Measurements from ENCODE around the gene RBBP5. TPM values are rescaled to one million over a fixed set of nuclear protein-coding genes. Genes with fewer than 3 reads are reported as not detected.

Gene RBBP5
- total RNA-seq, 1 donor from 2014 or later, result 12.4 TPM

DNA sequence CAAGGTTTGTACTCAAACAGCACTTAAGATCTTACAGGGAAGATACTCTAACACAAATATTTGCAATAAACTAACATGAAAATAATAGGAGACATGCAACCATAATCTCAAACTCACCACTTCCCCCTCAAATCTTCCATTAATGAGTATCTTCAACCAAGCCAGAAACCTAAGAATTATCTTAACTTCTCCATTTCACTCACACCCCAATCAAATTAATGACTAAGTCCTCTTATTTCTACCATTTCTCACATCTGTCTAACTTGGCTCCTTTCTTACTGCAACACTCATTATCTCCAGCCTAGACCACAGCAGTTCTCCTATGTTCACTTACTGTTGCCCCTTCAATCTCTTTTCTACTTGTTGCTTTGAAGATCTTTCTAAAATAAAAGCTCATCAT is 10.4 kb downstream of the RBBP5 start:
- TF ChIP-seq, protein P1, sequence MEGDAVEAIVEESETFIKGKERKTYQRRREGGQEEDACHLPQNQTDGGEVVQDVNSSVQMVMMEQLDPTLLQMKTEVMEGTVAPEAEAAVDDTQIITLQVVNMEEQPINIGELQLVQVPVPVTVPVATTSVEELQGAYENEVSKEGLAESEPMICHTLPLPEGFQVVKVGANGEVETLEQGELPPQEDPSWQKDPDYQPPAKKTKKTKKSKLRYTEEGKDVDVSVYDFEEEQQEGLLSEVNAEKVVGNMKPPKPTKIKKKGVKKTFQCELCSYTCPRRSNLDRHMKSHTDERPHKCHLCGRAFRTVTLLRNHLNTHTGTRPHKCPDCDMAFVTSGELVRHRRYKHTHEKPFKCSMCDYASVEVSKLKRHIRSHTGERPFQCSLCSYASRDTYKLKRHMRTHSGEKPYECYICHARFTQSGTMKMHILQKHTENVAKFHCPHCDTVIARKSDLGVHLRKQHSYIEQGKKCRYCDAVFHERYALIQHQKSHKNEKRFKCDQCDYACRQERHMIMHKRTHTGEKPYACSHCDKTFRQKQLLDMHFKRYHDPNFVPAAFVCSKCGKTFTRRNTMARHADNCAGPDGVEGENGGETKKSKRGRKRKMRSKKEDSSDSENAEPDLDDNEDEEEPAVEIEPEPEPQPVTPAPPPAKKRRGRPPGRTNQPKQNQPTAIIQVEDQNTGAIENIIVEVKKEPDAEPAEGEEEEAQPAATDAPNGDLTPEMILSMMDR (IDR thresholded peaks at IDR 0.05), result no peak
- no peaks in the 10 kb centered on the region for H3K27me3 Mint-ChIP-seq (ENCODE audit: low read depth)
- no peak overlapping the region for H3K27ac Mint-ChIP-seq (ENCODE audit: unreplicated experiment)
- DNase-seq (ENCODE audit: low spot score), result no peak
- H3K4me1 Mint-ChIP-seq (ENCODE audit: low read depth), result no peaks in the 10 kb centered on the region
- H3K9me3 Mint-ChIP-seq (ENCODE audit: low read depth), result no peaks in the 10 kb centered on the region
- H3K4me3 Mint-ChIP-seq (ENCODE audit: unreplicated experiment), result no peak overlapping the region
- H3K36me3 Mint-ChIP-seq (ENCODE audit: low read depth), result peaks cover 9% of the 10 kb centered on the region

DNA sequence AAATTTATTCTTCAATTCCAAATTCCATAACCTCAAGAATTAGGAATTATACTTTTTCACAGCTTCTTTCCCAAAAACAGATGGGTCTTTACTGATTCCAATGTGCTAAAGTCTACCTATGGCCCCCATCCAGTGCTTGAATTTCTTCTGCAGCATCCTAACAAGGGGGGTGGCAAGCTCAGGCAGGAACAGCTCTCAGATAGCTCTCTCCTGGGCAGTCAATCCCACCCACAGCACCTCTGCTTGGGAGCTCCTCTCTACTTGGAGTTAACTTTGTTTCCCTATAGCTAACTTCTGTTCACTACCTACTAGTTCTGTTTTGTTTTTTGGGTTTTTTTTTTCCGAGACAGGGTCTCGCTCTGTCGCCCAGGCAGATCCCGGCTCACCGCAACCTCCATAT is 12.1 kb downstream of the RBBP5 start:
- Mint-ChIP-seq H3K4me1 (ENCODE audit: low read depth) (no peaks in the 10 kb centered on the region), H3K27me3 (ENCODE audit: low read depth) (no peaks in the 10 kb centered on the region), H3K9me3 (ENCODE audit: low read depth) (no peaks in the 10 kb centered on the region), H3K36me3 (ENCODE audit: low read depth) (peaks cover 19% of the 10 kb centered on the region), H3K4me3 (ENCODE audit: unreplicated experiment) (no peak overlapping the region), H3K27ac (ENCODE audit: unreplicated experiment) (no peak overlapping the region)
- no peak for DNase-seq (ENCODE audit: low spot score)
- TF ChIP-seq, protein P1 (IDR thresholded peaks at IDR 0.05), result no peak

DNA sequence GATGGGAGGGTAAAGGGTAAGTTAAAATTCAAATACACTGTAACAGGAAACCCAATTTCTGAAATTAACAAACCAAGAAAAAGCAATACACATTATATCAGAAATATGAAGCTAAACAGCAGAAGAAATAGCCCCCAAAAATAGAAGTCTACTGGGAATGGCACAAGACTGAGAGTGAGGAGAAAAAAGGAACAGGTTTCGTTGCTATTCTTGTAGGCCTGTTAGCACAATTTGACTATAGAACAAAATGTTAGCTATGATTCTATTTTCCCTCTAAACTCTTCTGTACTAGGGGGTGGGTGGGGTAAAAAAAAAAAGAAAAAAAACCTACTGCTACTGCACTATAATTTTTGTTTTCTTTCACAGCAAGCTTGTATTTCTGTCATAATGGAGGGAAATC is 12.5 kb downstream of the RBBP5 start:
- H3K27ac Mint-ChIP-seq (ENCODE audit: unreplicated experiment), result no peak overlapping the region
- no peak for DNase-seq (ENCODE audit: low spot score)
- TF ChIP-seq, protein P1 (IDR thresholded peaks at IDR 0.05), result no peak
- no peak overlapping the region for H3K4me3 Mint-ChIP-seq (ENCODE audit: unreplicated experiment)
- no peaks in the 10 kb centered on the region for H3K27me3 Mint-ChIP-seq (ENCODE audit: low read depth)
- no peaks in the 10 kb centered on the region for H3K9me3 Mint-ChIP-seq (ENCODE audit: low read depth)
- no peaks in the 10 kb centered on the region for H3K4me1 Mint-ChIP-seq (ENCODE audit: low read depth)
- peaks cover 21% of the 10 kb centered on the region for H3K36me3 Mint-ChIP-seq (ENCODE audit: low read depth)

DNA sequence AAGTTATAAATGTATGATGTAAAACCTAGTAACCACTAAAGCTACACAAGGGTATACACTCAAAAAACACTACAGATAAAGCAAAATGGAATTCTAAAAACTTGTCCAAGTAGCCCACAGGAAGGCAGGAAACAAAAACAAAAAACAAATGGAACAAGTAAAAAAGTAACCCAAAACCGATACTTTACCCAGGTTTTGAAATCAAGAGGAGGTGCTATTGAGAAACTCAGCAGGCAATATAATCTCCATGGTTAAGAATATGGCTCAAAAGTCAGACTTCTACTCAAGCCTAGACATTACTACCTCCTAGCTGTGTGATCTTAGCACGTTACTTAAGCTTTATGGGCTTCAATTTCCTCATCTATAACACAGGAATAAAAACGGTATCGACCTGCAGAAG is 13.3 kb downstream of the RBBP5 start:
- TF ChIP-seq, protein P1 (IDR thresholded peaks at IDR 0.05), result no peak
- DNase-seq (ENCODE audit: low spot score), result no peak
- H3K9me3 Mint-ChIP-seq (ENCODE audit: low read depth), result no peaks in the 10 kb centered on the region
- no peak overlapping the region for H3K27ac Mint-ChIP-seq (ENCODE audit: unreplicated experiment)
- no peaks in the 10 kb centered on the region for H3K4me1 Mint-ChIP-seq (ENCODE audit: low read depth)
- H3K36me3 Mint-ChIP-seq (ENCODE audit: low read depth), result peaks cover 27% of the 10 kb centered on the region
- H3K27me3 Mint-ChIP-seq (ENCODE audit: low read depth), result no peaks in the 10 kb centered on the region
- no peak overlapping the region for H3K4me3 Mint-ChIP-seq (ENCODE audit: unreplicated experiment)

DNA sequence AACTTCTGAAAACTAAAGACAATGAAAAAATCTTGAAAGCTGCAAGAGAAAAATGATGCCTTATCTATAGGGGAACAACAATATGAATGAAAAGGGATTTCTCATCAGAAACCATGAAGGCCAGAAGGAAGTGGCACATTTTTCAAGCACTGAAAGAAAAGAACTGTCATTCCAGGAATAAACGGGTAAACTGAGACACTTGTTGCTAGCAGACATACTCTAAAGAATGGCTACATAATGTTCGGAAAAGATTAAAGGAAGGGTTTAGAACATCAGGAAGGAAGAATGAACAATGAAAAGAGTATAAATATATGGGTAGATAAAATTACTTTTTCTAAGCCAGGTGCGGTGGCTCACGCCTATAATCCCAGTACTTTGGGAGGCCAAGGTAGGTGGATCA is 14.5 kb downstream of the RBBP5 start:
- TF ChIP-seq, protein P1 (IDR thresholded peaks at IDR 0.05), result no peak
- Mint-ChIP-seq H3K36me3 (ENCODE audit: low read depth) (peaks cover 29% of the 10 kb centered on the region), H3K9me3 (ENCODE audit: low read depth) (no peaks in the 10 kb centered on the region), H3K4me1 (ENCODE audit: low read depth) (no peaks in the 10 kb centered on the region), H3K27ac (ENCODE audit: unreplicated experiment) (no peak overlapping the region), H3K4me3 (ENCODE audit: unreplicated experiment) (no peak overlapping the region), H3K27me3 (ENCODE audit: low read depth) (no peaks in the 10 kb centered on the region)
- DNase-seq (ENCODE audit: low spot score), result no peak
